ENCODE measurements around the gene DUSP22.

The DUSP22 gene

GRCh38 chr6:298233-299103 is 6.2 kb downstream of the DUSP22 start:
- no peak for DNase-seq

- DNase-seq: no peak
Measured at GRCh38 chr6:299104-299980, 7.1 kb downstream of the DUSP22 start.

- DNase-seq: no peak
Measured at GRCh38 chr6:300026-300425, 7.7 kb downstream of the DUSP22 start.

GRCh38 chr6:300494-301198 is 8.4 kb downstream of the DUSP22 start:
- no peak for DNase-seq

GRCh38 chr6:301526-301925 is 9.2 kb downstream of the DUSP22 start:
- DNase-seq: no peak

- DNase-seq: no peak
Measured at GRCh38 chr6:301929-302705, 9.8 kb downstream of the DUSP22 start.

- DNase-seq: no peak
Measured at GRCh38 chr6:302760-303159, 10.5 kb downstream of the DUSP22 start.

- no peak for DNase-seq
Measured at GRCh38 chr6:303263-303662, 11.0 kb downstream of the DUSP22 start.

- DNase-seq: no peak
Measured at GRCh38 chr6:303948-304558, 11.8 kb downstream of the DUSP22 start.

- no peak for DNase-seq
Measured at GRCh38 chr6:304833-305370, 12.6 kb downstream of the DUSP22 start.

- DNase-seq: no peak
Measured at GRCh38 chr6:305371-306206, 13.3 kb downstream of the DUSP22 start.

GRCh38 chr6:306641-307061 is 14.4 kb downstream of the DUSP22 start:
- DNase-seq: no peak

GRCh38 chr6:307065-307814 is 15.0 kb downstream of the DUSP22 start:
- DNase-seq: no peak

GRCh38 chr6:307874-308273 is 15.6 kb downstream of the DUSP22 start:
- no peak for DNase-seq

- no peak for DNase-seq
Measured at GRCh38 chr6:308307-308706, 16.0 kb downstream of the DUSP22 start.

GRCh38 chr6:308768-309167 is 16.5 kb downstream of the DUSP22 start:
- no peak for DNase-seq

GRCh38 chr6:309947-310346 is 17.7 kb downstream of the DUSP22 start:
- no peak for DNase-seq

- DNase-seq: no peak
Measured at GRCh38 chr6:310671-311070, 18.4 kb downstream of the DUSP22 start.

- no peak for DNase-seq
Measured at GRCh38 chr6:311679-312220, 19.5 kb downstream of the DUSP22 start.

GRCh38 chr6:313087-313486 is 20.8 kb downstream of the DUSP22 start:
- no peak for DNase-seq

All from activated CD4-positive, alpha-beta T cell treated with anti-CD3 and anti-CD28 coated beads, Interleukin-2, amount 50 U/mL, for 1 hour (primary cell).